ENCODE data around the gene XRCC4. TPM values are rescaled to one million over a fixed set of nuclear protein-coding genes. Genes with fewer than 3 reads are reported as not detected.

XRCC4 gene
- total and polyA plus RNA-seq, 9 of the 15 experiments (the other 6 are each of a cell fraction or from before 2014, with no cell fraction given), result 13.6 to 61.6 (median 22.4) TPM

GRCh38 chr5:83230511-83230910 lies 153.2 kb downstream of the XRCC4 start (continued):
- TF ChIP-seq ZNF561 (CRISPR knock-in tag; conservative IDR thresholded peaks at IDR 0.05) (no peak), RHOXF2B (CRISPR knock-in tag; conservative IDR thresholded peaks at IDR 0.05) (no peak), HOXB6 (CRISPR knock-in tag; IDR thresholded peaks at IDR 0.05; ENCODE audit: borderline replicate concordance) (no peak), TEAD2 (tag; IDR thresholded peaks at IDR 0.05) (no peak), ZBTB12 (CRISPR knock-in tag; IDR thresholded peaks at IDR 0.05) (no peak), ZHX1 (conservative IDR thresholded peaks at IDR 0.05; ENCODE audit: low read length) (no peak), ARHGAP35 (IDR thresholded peaks at IDR 0.05; ENCODE audit: partially characterized antibody) (no peak), KLF16 (IDR thresholded peaks at IDR 0.05) (no peak), CEBPB (tag; IDR thresholded peaks at IDR 0.05) (no peak)

- no peak for DNase-seq (ENCODE audit: extremely low read depth in 1 of 4, low spot score in 3 of 4)
- Histone ChIP-seq H4K20me1 (replicated peaks; ENCODE audit: control insufficient read depth, insufficient read depth, low read length) (no peaks in the 10 kb centered on the region), H3K27me3 (ENCODE audit: control insufficient read depth in 2 of 2, insufficient read depth in 2 of 2, low read length in 2 of 2) (no peaks in the 10 kb centered on the region), H3K9me3 (replicated peaks; ENCODE audit: control insufficient read depth, insufficient read depth, low read depth, low read length) (no peaks in the 10 kb centered on the region), H3K79me2 (ENCODE audit: control insufficient read depth, insufficient read depth, low read length) (no peaks in the 10 kb centered on the region), H3K4me3 (no peak overlapping the region), H3K4me2 (ENCODE audit: insufficient read depth, low read length) (no peak overlapping the region), H3K27ac (ENCODE audit: extremely low read depth, low read depth, low read length) (no peak overlapping the region), H3K9me1 (ENCODE audit: control insufficient read depth, insufficient read depth, low read length) (no peaks in the 10 kb centered on the region), H3K9ac (ENCODE audit: insufficient read depth in 1 of 2, low read depth in 2 of 2, low read length in 2 of 2) (no peak overlapping the region), H2AFZ (ENCODE audit: low read depth, low read length) (no peak overlapping the region), H3K4me1 (replicated peaks in 1 of 2; ENCODE audit: control insufficient read depth in 2 of 2, insufficient read depth in 2 of 2, low read length in 2 of 2) (no peaks in the 10 kb centered on the region), H3K36me3 (ENCODE audit: control insufficient read depth, insufficient read depth, low read length) (no peaks in the 10 kb centered on the region)
- intact Hi-C loops (cut with micrococcal nuclease) (no loop called here), in situ Hi-C loops (cut with MboI) (no loop called here)
- POLR2A ChIA-PET, result no interaction called here
- no peak for FAIRE-seq
- CTCF ChIA-PET (ENCODE audit: low intra/inter-chr PET ratio), result no interaction called here
- ATAC-seq, result no peak
- no TSS peak for BruUV-seq (replicated peaks)
- 13% methylated on average over 1 of the region's 1 CpG for WGBS (ENCODE audit: insufficient coverage, low coverage, missing lambda C conversion rate)
- no peak for TF ChIP-seq GTF2F1 (IDR thresholded peaks at IDR 0.05; ENCODE audit: low read depth, low read length)
- TF ChIP-seq EP300 (IDR thresholded peaks at IDR 0.05; ENCODE audit: low read length), result no peak
- no peak for TF ChIP-seq HEY1 (CRISPR knock-in tag; IDR thresholded peaks at IDR 0.05; ENCODE audit: borderline replicate concordance)
- TF ChIP-seq ERF (CRISPR knock-in tag; IDR thresholded peaks at IDR 0.05), result no peak
- no peak for TF ChIP-seq TCF7 (IDR thresholded peaks at IDR 0.05; ENCODE audit: borderline replicate concordance)
- no peak for TF ChIP-seq MAFK (IDR thresholded peaks at IDR 0.05; ENCODE audit: low read length)
- no peak for TF ChIP-seq ZFP1 (CRISPR knock-in tag; IDR thresholded peaks at IDR 0.05)
- no peak for TF ChIP-seq IRF2 (CRISPR knock-in tag; IDR thresholded peaks at IDR 0.05)
- no peak for TF ChIP-seq U2AF2 (optimal IDR thresholded peaks at IDR 0.05; ENCODE audit: low read depth, low read length)
- no peak for TF ChIP-seq MLLT1 (IDR thresholded peaks at IDR 0.05)
- TF ChIP-seq TCF7L2 (IDR thresholded peaks at IDR 0.05; ENCODE audit: low read depth, low read length), result no peak
- no peak for TF ChIP-seq HDAC1 (IDR thresholded peaks at IDR 0.05)
These were observed 167.2 kb downstream of the XRCC4 start for GRCh38 chr5:83244516-83244915.
